Trophoblast cell (in vitro differentiated cells and primary cell): Measurements from ENCODE around the gene SMOC2.

Experiments used
- DNase-seq, 2 donors: peaks; one replicate each; pipeline ENCODE4 v3.0.0-alpha.2; 2016
- H2AFZ ChIP-seq: 2 replicates; pipeline ENCODE4 v1.6.1; 2013; ENCODE audit warnings: low read length, moderate library complexity, mild to moderate bottlenecking; ENCODE audit not compliant: insufficient read depth, poor library complexity
- H2AK5ac ChIP-seq: 2 replicates; pipeline ENCODE4 v1.6.1; 2013; ENCODE audit warnings: mild to moderate bottlenecking, low read length
- H2BK120ac ChIP-seq: 2 replicates; pipeline ENCODE4 v1.6.1; 2013; ENCODE audit warnings: low read length, mild to moderate bottlenecking, moderate library complexity; ENCODE audit not compliant: insufficient read depth, poor library complexity
- H2BK12ac ChIP-seq: 2 replicates; pipeline ENCODE4 v1.6.1; 2013; ENCODE audit warnings: mild to moderate bottlenecking, low read length, moderate library complexity
- H2BK5ac ChIP-seq: 2 replicates; pipeline ENCODE4 v1.6.1; 2013; ENCODE audit warnings: low read length, low read depth, moderate library complexity, mild to moderate bottlenecking; ENCODE audit not compliant: poor library complexity
- H3K14ac ChIP-seq: 2 replicates; pipeline ENCODE4 v1.6.1; 2013; ENCODE audit warnings: mild to moderate bottlenecking, low read length
- H3K18ac ChIP-seq: 2 replicates; pipeline ENCODE4 v1.6.1; 2013; ENCODE audit warnings: mild to moderate bottlenecking, low read length
- H3K23ac ChIP-seq: 2 replicates; pipeline ENCODE4 v1.6.1; 2013; ENCODE audit warnings: low read length
- H3K27ac ChIP-seq: 2 replicates; pipeline ENCODE4 v1.5.1; 2013; ENCODE audit warnings: low read depth, mild to moderate bottlenecking, inconsistent platforms, low read length, moderate library complexity
- H3K27me3 ChIP-seq: 2 replicates; pipeline ENCODE4 v1.6.1; 2013; ENCODE audit warnings: inconsistent platforms, mild to moderate bottlenecking, low read length, moderate library complexity; ENCODE audit not compliant: insufficient read depth
- H3K36me3 ChIP-seq, 2 experiments: 1 replicate in 1 of 2; 2 replicates in 1 of 2; pipeline ENCODE4 v1.6.1; 2013; ENCODE audit warnings: low read length in 2 of 2, mild to moderate bottlenecking in 2 of 2, moderate library complexity in 1 of 2; ENCODE audit not compliant: insufficient read depth in 2 of 2, control insufficient read depth in 1 of 2
- H3K4ac ChIP-seq: 2 replicates; pipeline ENCODE4 v1.6.1; 2013; ENCODE audit warnings: low read depth, mild to moderate bottlenecking, low read length, moderate library complexity
- H3K4me1 ChIP-seq, 2 experiments: 1 replicate in 1 of 2; 2 replicates in 1 of 2; pipeline ENCODE4 v1.6.1; 2013; ENCODE audit warnings: low read length in 2 of 2, mild to moderate bottlenecking in 2 of 2, moderate library complexity in 1 of 2; ENCODE audit not compliant: insufficient read depth in 2 of 2, control insufficient read depth in 1 of 2
- H3K4me2 ChIP-seq: 2 replicates; pipeline ENCODE4 v1.6.1; 2013; ENCODE audit warnings: inconsistent platforms, mild to moderate bottlenecking, low read length, moderate library complexity
- H3K4me3 ChIP-seq: 2 replicates; pipeline ENCODE4 v1.5.1; 2013; ENCODE audit warnings: mild to moderate bottlenecking, low read depth, low read length, inconsistent platforms
- H3K79me1 ChIP-seq: one replicate; pipeline ENCODE4 v1.6.1; 2013; ENCODE audit warnings: low read length
- H3K79me2 ChIP-seq: 2 replicates; pipeline ENCODE4 v1.6.1; 2013; ENCODE audit warnings: low read length, mild to moderate bottlenecking; ENCODE audit not compliant: control insufficient read depth, insufficient read depth, poor library complexity
- H3K9ac ChIP-seq: 2 replicates; pipeline ENCODE4 v1.6.1; 2013; ENCODE audit warnings: mild to moderate bottlenecking, low read length
- H3K9me3 ChIP-seq: 2 replicates; pipeline ENCODE4 v1.6.1; 2013; ENCODE audit warnings: low read depth, mild to moderate bottlenecking, control low read depth, inconsistent platforms, low read length; ENCODE audit not compliant: insufficient read depth
- H4K12ac ChIP-seq: 2 replicates; pipeline ENCODE4 v1.6.1; 2013; ENCODE audit warnings: low read depth, mild to moderate bottlenecking, low read length, moderate library complexity
- H4K8ac ChIP-seq: 2 replicates; pipeline ENCODE4 v1.6.1; 2013; ENCODE audit warnings: low read depth, mild to moderate bottlenecking, low read length, moderate library complexity
- H4K91ac ChIP-seq: one replicate; pipeline ENCODE4 v1.6.1; 2013; ENCODE audit warnings: low read depth, mild to moderate bottlenecking, low read length, moderate library complexity
- WGBS: extraction: QIAGEN DNeasy Blood & Tissue Kit; methylation state at CpG from one replicate; pipeline ENCODE4 v1.1.7; 2013; ENCODE audit warnings: missing lambda C conversion rate; ENCODE audit not compliant: insufficient read length, insufficient coverage; ENCODE audit errors: extremely low coverage; 5-methylcytosine and 5-hydroxymethylcytosine counted together

SMOC2 gene

DNA sequence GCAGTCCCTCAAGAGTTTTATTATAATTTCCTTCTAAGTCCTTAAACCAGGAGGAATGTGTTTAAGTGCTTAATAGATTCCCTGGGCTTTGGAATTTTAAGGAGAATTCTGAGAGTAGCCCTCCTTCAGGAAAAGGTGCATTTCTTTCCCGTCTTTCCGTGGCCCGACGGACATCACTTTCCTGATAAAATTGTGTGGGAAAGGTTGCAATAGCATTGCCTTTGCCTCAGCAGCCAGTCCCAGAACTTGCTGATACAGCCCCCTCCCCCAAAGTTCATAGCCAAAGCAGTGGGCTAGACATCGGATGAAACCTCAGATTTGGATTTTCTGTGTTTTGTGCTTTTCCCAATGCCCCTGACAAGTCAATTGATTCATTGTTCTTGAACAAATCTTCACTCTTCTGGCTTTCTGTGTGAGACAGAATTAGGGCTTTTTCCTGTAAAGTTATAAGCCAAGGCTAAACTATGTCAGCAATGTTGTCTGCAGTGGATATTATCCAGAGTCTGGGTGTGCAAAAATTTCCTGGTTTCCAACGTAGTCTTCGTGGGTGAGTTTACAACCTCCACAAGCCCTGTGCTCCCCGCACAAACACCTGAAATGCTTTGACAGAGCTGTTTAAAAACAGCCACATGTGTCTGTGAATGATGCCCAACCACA lies 1.1 kb upstream of the SMOC2 start:
- Histone ChIP-seq H3K4ac (no peak overlapping the region), H4K8ac (no peak overlapping the region), H3K27me3 (peaks cover 32% of the 10 kb centered on the region), H2BK5ac (no peak overlapping the region), H3K27ac (no peak overlapping the region), H2AK5ac (no peak overlapping the region), H3K4me1 (peaks cover 14 to 17% of the 10 kb centered on the region in 2 experiments), H3K4me2 (peak overlapping the region; percentile 97), H4K12ac (no peak overlapping the region), H4K91ac (no peak overlapping the region), H2BK12ac (no peak overlapping the region), H3K36me3 (no peaks in the 10 kb centered on the region), H3K79me2 (no peaks in the 10 kb centered on the region), H3K4me3 (no peak overlapping the region), H3K9me3 (no peaks in the 10 kb centered on the region), H2AFZ (no peak overlapping the region), H3K23ac (no peak overlapping the region), H3K9ac (no peak overlapping the region), H3K14ac (no peak overlapping the region), H3K18ac (no peak overlapping the region), H3K79me1 (peaks cover 4% of the 10 kb centered on the region), H2BK120ac (no peak overlapping the region)
- WGBS = no CpG with 5 or more reads among the region's 8 CpGs
- DNase-seq = peak in 1 of 2 donors; percentile 10

DNA sequence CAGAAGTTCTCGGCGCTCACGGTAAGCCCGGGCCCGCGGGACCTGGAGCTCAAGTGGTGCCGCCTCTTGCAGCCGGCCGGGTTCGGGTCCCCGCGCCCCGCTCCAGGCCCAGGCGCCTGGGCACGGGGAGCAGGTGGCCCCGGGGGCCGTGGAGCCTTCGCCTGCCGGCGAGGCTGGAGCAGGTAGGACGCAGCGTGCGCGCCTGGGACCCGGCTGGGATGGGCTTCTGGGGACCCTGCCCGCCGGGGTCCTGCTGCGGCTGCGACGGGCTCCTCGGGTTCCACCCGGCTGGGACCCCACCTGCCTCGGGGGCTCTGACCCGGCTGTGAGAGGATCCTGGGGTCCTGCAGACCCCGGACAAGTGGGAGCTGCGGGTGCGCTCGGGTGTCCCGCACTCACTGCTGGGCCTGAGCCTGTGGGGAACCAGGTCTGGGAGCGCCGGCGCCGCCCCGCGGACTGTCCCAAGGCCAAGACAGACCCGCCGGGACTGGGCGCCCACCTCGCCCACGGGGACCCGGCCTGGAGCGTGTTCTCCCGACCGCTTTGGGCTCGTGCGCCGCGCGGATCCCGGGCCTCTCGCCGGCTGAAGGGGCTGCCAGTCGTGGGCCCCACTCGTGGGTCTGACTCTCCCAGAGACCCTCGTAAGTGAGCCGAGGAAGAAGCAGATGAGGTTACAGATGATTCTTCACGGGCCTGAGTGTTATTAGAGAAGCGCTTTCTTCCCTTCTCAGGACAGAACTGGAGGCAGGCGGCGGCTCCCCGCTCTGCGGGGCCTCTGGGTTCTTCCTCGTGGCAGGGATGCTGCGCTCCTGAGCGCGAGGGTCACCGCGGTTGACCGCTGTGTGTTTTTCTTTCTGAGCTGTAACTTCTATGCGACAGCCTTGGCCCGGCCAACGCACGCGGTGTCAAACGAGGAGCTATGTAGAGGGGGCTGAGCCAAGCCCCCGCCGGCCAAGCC lies 729 bp downstream of the SMOC2 start:
- WGBS = no CpG with 5 or more reads among the region's 87 CpGs
- H3K9me3 ChIP-seq = no peaks in the 10 kb centered on the region
- H3K4me2 ChIP-seq = peak overlapping the region; percentile 97
- peak overlapping the region; percentile 23 for H2BK120ac ChIP-seq
- no peaks in the 10 kb centered on the region for H3K79me2 ChIP-seq
- H3K14ac ChIP-seq = no peak overlapping the region
- peaks cover 32% of the 10 kb centered on the region for H3K27me3 ChIP-seq
- peaks cover 14 to 17% of the 10 kb centered on the region in 2 experiments for H3K4me1 ChIP-seq
- H3K27ac ChIP-seq = no peak overlapping the region
- H4K12ac ChIP-seq = no peak overlapping the region
- no peaks in the 10 kb centered on the region for H3K36me3 ChIP-seq
- H3K4me3 ChIP-seq = peak overlapping the region; percentile 75
- H2BK5ac ChIP-seq = no peak overlapping the region
- H4K8ac ChIP-seq = peak overlapping the region; percentile 12
- H3K23ac ChIP-seq = no peak overlapping the region
- H2BK12ac ChIP-seq = no peak overlapping the region
- no peak overlapping the region for H3K18ac ChIP-seq
- no peak overlapping the region for H3K4ac ChIP-seq
- H3K79me1 ChIP-seq = peaks cover 4% of the 10 kb centered on the region
- no peak overlapping the region for H3K9ac ChIP-seq
- H2AK5ac ChIP-seq = no peak overlapping the region
- H4K91ac ChIP-seq = no peak overlapping the region
- H2AFZ ChIP-seq = peak overlapping the region; percentile 39
- no peak for DNase-seq

DNA sequence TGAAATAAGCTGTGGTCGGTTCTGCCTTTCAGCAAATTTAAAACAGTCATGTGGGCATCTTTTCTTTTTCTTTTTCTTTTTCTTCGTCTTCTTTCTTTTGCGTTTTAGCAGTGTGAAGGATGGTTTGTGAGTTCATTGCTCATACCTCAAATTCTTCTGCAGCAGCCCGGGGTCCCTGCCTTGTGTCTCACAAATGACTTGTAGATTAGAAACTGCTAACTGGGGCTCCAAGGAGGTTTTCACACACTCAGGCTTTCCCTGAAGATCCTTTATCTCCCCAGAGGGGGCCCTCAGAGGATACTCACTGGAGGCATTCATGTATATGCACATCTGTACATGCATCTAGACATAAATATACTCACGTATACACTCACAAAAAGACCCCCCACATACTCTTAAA lies 1.7 kb downstream of the SMOC2 start:
- H3K27me3 ChIP-seq = peaks cover 32% of the 10 kb centered on the region
- H3K79me1 ChIP-seq = peaks cover 4% of the 10 kb centered on the region
- no peaks in the 10 kb centered on the region for H3K79me2 ChIP-seq
- WGBS = no CpG with 5 or more reads among the region's 5 CpGs
- H3K27ac ChIP-seq = no peak overlapping the region
- H2BK5ac ChIP-seq = no peak overlapping the region
- H3K23ac ChIP-seq = no peak overlapping the region
- no peak for DNase-seq
- H3K4me2 ChIP-seq = peak overlapping the region; percentile 97
- H3K4ac ChIP-seq = no peak overlapping the region
- H3K9ac ChIP-seq = no peak overlapping the region
- H2BK120ac ChIP-seq = no peak overlapping the region
- no peak overlapping the region for H3K18ac ChIP-seq
- no peak overlapping the region for H3K4me3 ChIP-seq
- H2AFZ ChIP-seq = no peak overlapping the region
- no peak overlapping the region for H4K12ac ChIP-seq
- H3K14ac ChIP-seq = no peak overlapping the region
- no peak overlapping the region for H2AK5ac ChIP-seq
- no peak overlapping the region for H4K8ac ChIP-seq
- no peaks in the 10 kb centered on the region for H3K36me3 ChIP-seq
- H4K91ac ChIP-seq = no peak overlapping the region
- peaks cover 14 to 17% of the 10 kb centered on the region in 2 experiments for H3K4me1 ChIP-seq
- no peak overlapping the region for H2BK12ac ChIP-seq
- no peaks in the 10 kb centered on the region for H3K9me3 ChIP-seq

DNA sequence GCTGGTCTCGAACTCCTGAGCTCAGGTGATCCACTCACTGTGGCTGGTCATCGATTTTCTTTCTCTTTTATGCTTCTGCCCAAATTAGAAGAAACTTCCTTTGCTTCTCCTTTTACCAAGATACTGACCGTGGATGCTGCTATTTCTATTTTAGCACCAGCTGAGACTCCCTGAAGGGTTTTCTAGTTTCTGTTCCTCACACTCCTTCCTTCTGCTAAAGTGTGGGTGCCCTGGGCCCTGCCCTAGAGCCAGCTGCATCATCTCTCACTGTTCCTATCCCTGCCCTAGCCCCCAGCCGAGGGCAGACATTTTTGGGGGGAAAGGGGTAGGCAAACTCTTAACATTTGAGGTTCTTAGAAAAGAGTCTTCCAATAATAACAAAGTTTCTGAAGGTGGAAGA lies 6.3 kb downstream of the SMOC2 start:
- Histone ChIP-seq H3K4me3 (no peak overlapping the region), H3K79me2 (no peaks in the 10 kb centered on the region), H3K4me1 (peaks cover 0 to 3% of the 10 kb centered on the region in 2 experiments), H3K23ac (no peak overlapping the region), H4K8ac (no peak overlapping the region), H3K27ac (no peak overlapping the region), H2BK5ac (no peak overlapping the region), H3K9ac (no peak overlapping the region), H3K36me3 (no peaks in the 10 kb centered on the region), H2AFZ (no peak overlapping the region), H3K9me3 (peaks cover 2% of the 10 kb centered on the region), H3K18ac (no peak overlapping the region), H3K14ac (no peak overlapping the region), H3K79me1 (no peaks in the 10 kb centered on the region), H2BK120ac (no peak overlapping the region), H3K4me2 (no peak overlapping the region), H3K27me3 (peaks cover 10% of the 10 kb centered on the region), H2BK12ac (no peak overlapping the region), H3K4ac (no peak overlapping the region), H2AK5ac (no peak overlapping the region), H4K91ac (no peak overlapping the region), H4K12ac (no peak overlapping the region)
- WGBS = no CpG with 5 or more reads among the region's 4 CpGs
- no peak for DNase-seq
